SU-DHL-6 (cell line): ENCODE results near the gene APBA3.

Source experiments
- H2AFZ ChIP-seq: fragments of 200-600 bp; sonication (generic); 2 replicates; pipeline ENCODE4 v1.6.1; 2014; ENCODE audit warnings: low read depth, mild to moderate bottlenecking, moderate library complexity, mixed read lengths, antibody characterized with exemption, low read length; ENCODE audit not compliant: severe bottlenecking
- H3F3A ChIP-seq: fragments of 200-600 bp; shearing (Covaris generic); 2 replicates; pipeline ENCODE4 v1.6.0; 2016; ENCODE audit warnings: antibody characterized with exemption, mild to moderate bottlenecking; ENCODE audit not compliant: insufficient read depth
- H3K27ac ChIP-seq: fragments of 200-600 bp; sonication (generic); 2 replicates; pipeline ENCODE4 v1.5.1; 2016; ENCODE audit warnings: low read depth, mild to moderate bottlenecking, low read length, moderate library complexity, mixed read lengths
- H3K27me3 ChIP-seq: fragments of 200-600 bp; sonication (generic), shearing (Covaris generic); 2 replicates; pipeline ENCODE4 v1.6.0; 2014; ENCODE audit warnings: mild to moderate bottlenecking, low read length
- H3K36me3 ChIP-seq: fragments of 200-600 bp; sonication (generic); 2 replicates; pipeline ENCODE4 v1.6.1; 2014; ENCODE audit warnings: mild to moderate bottlenecking, low read length, mixed read lengths
- H3K4me2 ChIP-seq: fragments of 300-600, 200-600 bp; shearing (Covaris generic), sonication (generic); 2 replicates; pipeline ENCODE4 v1.6.0; 2014; ENCODE audit warnings: low read length, low read depth, mild to moderate bottlenecking; ENCODE audit not compliant: poor library complexity, severe bottlenecking
- H3K4me3 ChIP-seq: fragments of 200-600 bp; sonication (generic); 2 replicates; pipeline ENCODE4 v1.5.1; 2014; ENCODE audit warnings: antibody characterized with exemption, low read length, mild to moderate bottlenecking, mixed read lengths; ENCODE audit not compliant: insufficient read depth, poor library complexity, severe bottlenecking
- H3K79me2 ChIP-seq: fragments of 200-600 bp; sonication (generic); 2 replicates; pipeline ENCODE4 v1.6.1; 2014; ENCODE audit warnings: mild to moderate bottlenecking, low read length, moderate library complexity; ENCODE audit not compliant: insufficient read depth
- H3K9ac ChIP-seq: fragments of 200-600 bp; sonication (generic); 2 replicates; pipeline ENCODE4 v1.7.0; 2014; ENCODE audit warnings: mild to moderate bottlenecking, low read length
- H3K9me2 ChIP-seq: fragments of 200-600 bp; sonication (generic); replicated peaks from 2 replicates; pipeline ENCODE4 v1.6.1; 2014; ENCODE audit warnings: low read length; ENCODE audit not compliant: insufficient read depth
- H3K9me3 ChIP-seq: fragments of 200-600 bp; sonication (generic); 2 replicates; pipeline ENCODE4 v1.6.1; 2014; ENCODE audit warnings: low read length, mixed read lengths; ENCODE audit not compliant: insufficient read depth
- H4K20me1 ChIP-seq: fragments of 200-600 bp; sonication (generic); 2 replicates; pipeline ENCODE4 v1.6.1; 2014; ENCODE audit warnings: low read depth, mild to moderate bottlenecking, antibody characterized with exemption, low read length, moderate library complexity, mixed read lengths
- EZH2phosphoT487 ChIP-seq: fragments of 200-600 bp; sonication (generic), shearing (Covaris generic); conservative IDR thresholded peaks from 2 replicates; pipeline ENCODE4 v1.6.1; 2018; ENCODE audit warnings: mild to moderate bottlenecking, antibody characterized with exemption, low read length, moderate library complexity, mixed read lengths
- TF ChIP-seq, protein P1 (sequence below): fragments of 200-600 bp; sonication (generic); IDR thresholded peaks from one replicate; pipeline ENCODE4 v1.5.1; 2017; ENCODE audit warnings: antibody characterized with exemption, mild to moderate bottlenecking, low read length, moderate library complexity; ENCODE audit not compliant: insufficient read depth, poor library complexity, severe bottlenecking

APBA3 gene

DNA sequence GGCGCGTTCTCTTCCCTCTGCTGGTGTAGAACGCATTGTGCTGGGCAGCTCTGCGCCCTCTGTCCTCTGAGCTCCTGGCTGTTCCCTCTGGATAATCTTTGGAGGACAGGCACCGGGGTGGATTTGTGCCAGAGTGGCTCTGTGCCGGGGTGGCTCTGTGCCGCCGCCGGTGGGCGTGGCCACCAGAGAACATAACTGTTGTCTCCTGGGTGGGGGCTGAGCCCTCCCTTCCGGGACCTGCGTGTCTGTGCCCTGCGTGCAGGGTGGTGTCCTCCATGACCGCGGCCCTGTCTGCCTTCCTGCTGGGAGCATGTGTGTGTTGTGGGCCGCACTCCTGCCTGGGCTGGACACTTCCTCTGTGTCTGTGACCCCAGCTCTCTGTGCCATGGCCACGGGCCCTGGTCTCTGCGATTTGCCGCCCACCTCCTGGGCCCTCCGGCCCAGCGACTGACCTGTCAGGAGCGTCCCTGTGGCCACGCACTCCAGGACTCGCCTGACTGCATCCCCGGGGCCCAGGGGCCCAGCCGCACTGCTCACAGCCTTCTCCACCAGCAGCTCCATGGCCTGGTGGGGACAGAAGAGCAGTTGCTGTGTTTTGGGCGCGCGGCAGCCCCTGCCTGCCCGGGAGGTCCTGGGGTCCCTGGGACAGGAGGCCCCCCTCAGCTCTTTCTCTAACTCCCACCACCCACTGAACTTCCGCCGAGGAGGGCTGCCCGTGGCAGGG is 47.1 kb upstream of the APBA3 start:
- H3K36me3 ChIP-seq, result no peaks in the 10 kb centered on the region
- TF ChIP-seq, protein P1, sequence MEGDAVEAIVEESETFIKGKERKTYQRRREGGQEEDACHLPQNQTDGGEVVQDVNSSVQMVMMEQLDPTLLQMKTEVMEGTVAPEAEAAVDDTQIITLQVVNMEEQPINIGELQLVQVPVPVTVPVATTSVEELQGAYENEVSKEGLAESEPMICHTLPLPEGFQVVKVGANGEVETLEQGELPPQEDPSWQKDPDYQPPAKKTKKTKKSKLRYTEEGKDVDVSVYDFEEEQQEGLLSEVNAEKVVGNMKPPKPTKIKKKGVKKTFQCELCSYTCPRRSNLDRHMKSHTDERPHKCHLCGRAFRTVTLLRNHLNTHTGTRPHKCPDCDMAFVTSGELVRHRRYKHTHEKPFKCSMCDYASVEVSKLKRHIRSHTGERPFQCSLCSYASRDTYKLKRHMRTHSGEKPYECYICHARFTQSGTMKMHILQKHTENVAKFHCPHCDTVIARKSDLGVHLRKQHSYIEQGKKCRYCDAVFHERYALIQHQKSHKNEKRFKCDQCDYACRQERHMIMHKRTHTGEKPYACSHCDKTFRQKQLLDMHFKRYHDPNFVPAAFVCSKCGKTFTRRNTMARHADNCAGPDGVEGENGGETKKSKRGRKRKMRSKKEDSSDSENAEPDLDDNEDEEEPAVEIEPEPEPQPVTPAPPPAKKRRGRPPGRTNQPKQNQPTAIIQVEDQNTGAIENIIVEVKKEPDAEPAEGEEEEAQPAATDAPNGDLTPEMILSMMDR, result no peak
- no peak for TF ChIP-seq EZH2phosphoT487
- no peak overlapping the region for H3K9ac ChIP-seq
- no peak overlapping the region for H3K4me3 ChIP-seq
- no peak overlapping the region for H3K27ac ChIP-seq
- H2AFZ ChIP-seq, result no peak overlapping the region
- no peaks in the 10 kb centered on the region for H3F3A ChIP-seq
- no peak overlapping the region for H3K4me2 ChIP-seq
- H4K20me1 ChIP-seq, result no peaks in the 10 kb centered on the region
- H3K9me2 ChIP-seq, result no peaks in the 10 kb centered on the region
- no peaks in the 10 kb centered on the region for H3K79me2 ChIP-seq
- no peaks in the 10 kb centered on the region for H3K27me3 ChIP-seq
- no peaks in the 10 kb centered on the region for H3K9me3 ChIP-seq

DNA sequence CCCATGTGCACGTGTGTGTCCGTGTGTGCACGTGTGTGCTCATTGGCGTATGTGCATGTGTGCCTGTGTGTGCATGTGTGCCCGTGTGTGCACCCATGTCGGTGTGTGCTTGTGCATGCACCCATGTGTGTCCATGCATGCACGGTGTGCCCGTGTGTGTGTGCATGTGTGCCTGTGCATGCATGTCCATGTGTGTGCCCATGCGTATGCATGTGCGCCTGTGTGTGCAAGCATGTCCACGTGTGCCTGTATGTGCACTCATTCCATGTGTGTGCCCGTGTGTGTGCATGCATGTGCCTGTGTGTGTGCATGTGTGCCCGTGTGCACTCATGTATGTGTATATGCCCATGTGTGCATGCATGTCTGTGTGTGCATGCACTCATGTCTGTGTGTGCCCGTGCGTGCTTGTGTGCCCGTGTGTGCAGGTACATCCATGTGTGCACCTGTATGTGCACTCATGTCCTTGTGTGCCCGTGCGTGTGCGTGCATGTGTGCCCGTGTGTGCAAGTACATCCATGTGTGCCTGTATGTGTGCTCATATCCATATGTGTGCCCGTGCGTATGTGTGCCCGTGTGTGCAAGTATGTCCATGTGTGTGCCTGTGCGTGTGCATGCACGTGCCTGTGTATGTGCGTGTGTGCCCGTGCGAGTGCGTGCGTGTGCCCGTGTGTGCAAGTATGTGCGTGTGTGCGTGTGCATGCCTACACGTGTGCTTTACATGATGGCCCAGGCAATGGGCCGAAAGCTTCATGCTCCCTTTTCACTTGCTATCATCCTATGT is 46.3 kb upstream of the APBA3 start:
- Histone ChIP-seq H3K79me2 (no peaks in the 10 kb centered on the region), H3K9me2 (no peaks in the 10 kb centered on the region)

DNA sequence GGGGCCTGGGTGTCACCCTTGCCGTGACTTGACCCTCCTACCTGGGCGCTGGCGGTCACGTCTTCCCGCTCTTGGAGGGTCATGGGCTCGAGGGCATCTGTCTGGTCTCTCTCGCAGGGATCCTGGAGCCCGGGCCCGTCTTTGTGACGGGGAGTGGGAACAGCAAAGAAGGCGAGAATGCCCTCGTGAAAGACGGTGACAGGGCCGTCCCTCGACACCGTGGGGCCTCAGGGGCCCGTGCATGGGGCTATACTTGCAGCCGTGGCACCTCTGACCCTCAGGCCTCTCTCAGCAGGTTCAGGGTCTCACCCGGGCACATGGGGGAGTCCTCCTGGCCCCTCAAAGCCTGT is 45.6 kb upstream of the APBA3 start:
- Histone ChIP-seq H3F3A (no peaks in the 10 kb centered on the region), H3K27ac (no peak overlapping the region), H3K9ac (no peak overlapping the region), H3K27me3 (no peaks in the 10 kb centered on the region), H3K79me2 (no peaks in the 10 kb centered on the region), H4K20me1 (no peaks in the 10 kb centered on the region), H3K9me3 (no peaks in the 10 kb centered on the region), H3K36me3 (no peaks in the 10 kb centered on the region), H3K9me2 (no peaks in the 10 kb centered on the region), H2AFZ (no peak overlapping the region), H3K4me3 (no peak overlapping the region), H3K4me2 (no peak overlapping the region)
- no peak for TF ChIP-seq EZH2phosphoT487
- TF ChIP-seq, protein P1, result no peak

More for the DNA sequence above, 46.3 kb upstream of the APBA3 start:
- Histone ChIP-seq H3K4me3 (no peak overlapping the region), H3K36me3 (no peaks in the 10 kb centered on the region), H3K4me2 (no peak overlapping the region), H3K9me3 (no peaks in the 10 kb centered on the region), H3F3A (no peaks in the 10 kb centered on the region), H3K27me3 (no peaks in the 10 kb centered on the region), H3K27ac (no peak overlapping the region), H2AFZ (no peak overlapping the region), H3K9ac (no peak overlapping the region), H4K20me1 (no peaks in the 10 kb centered on the region)
- TF ChIP-seq EZH2phosphoT487, result no peak
- TF ChIP-seq, protein P1, result no peak
